SK-N-SH (cell line): Measurements from ENCODE around the gene CHRNA5. TPM values are rescaled to one million over a fixed set of nuclear protein-coding genes. Genes with fewer than 3 reads are reported as not detected.

Source experiments
- CTCF ChIA-PET: fragments of 300-600, 350-600 bp; formaldehyde crosslinking; extraction: SDS; loops from one replicate; lab custom pipeline; 2021; lab: Yijun Ruan, JAX
- POLR2A ChIA-PET: fragments of 350-600 bp; sonication (Branson Sonifier 250); formaldehyde crosslinking; extraction: SDS; loops from one replicate; lab custom pipeline; 2020; ENCODE audit warnings: antibody characterized with exemption, inconsistent platforms; lab: Yijun Ruan, JAX
- DNase-seq: peaks from one replicate; pipeline ENCODE4 v3.0.0; 2012
- H2AFZ ChIP-seq: fragments of 200-600 bp; sonication (generic); 2 replicates; pipeline ENCODE4 v1.8.1; 2016; ENCODE audit warnings: antibody characterized with exemption, mild to moderate bottlenecking, low read depth
- H3F3A ChIP-seq: fragments of 200-600 bp; sonication (generic); replicated peaks from 2 replicates; pipeline ENCODE3; 2016; ENCODE audit warnings: antibody characterized with exemption, mild to moderate bottlenecking; ENCODE audit not compliant: insufficient read depth
- H3K27ac ChIP-seq, 2 experiments: fragments of 200-500 bp in 1 of 2; fragments of 200-600 bp in 1 of 2; sonication (Bioruptor generic) in 1 of 2; sonication (generic), shearing (Covaris generic) in 1 of 2; 2 replicates each; pipeline versions ENCODE4 v1.5.1 to v1.6.1; 2014 to 2016; ENCODE audit warnings: low read depth in 2 of 2, inconsistent platforms in 1 of 2, low read length in 1 of 2, mild to moderate bottlenecking in 1 of 2, mixed read lengths in 1 of 2
- H3K27me3 ChIP-seq: fragments of 200-600 bp; sonication (generic), shearing (Covaris generic); 2 replicates; pipeline ENCODE4 v1.6.1; 2016; ENCODE audit warnings: mixed run types; ENCODE audit not compliant: insufficient read depth
- H3K36me3 ChIP-seq, 2 experiments: fragments of 200-500 bp in 1 of 2; fragments of 200-600 bp in 1 of 2; sonication (Bioruptor generic) in 1 of 2; sonication (generic) in 1 of 2; replicated peaks in 1 of 2; 2 replicates each; pipeline versions ENCODE3 to v1.5.1; 2014 to 2016; ENCODE audit warnings: low read length in 1 of 2, mild to moderate bottlenecking in 1 of 2; ENCODE audit not compliant: insufficient read depth in 2 of 2, control insufficient read depth in 1 of 2
- H3K4me1 ChIP-seq, 2 experiments: fragments of 200-500 bp in 1 of 2; fragments of 200-600 bp in 1 of 2; sonication (Bioruptor generic) in 1 of 2; sonication (generic), shearing (Covaris generic) in 1 of 2; 2 replicates each; pipeline versions ENCODE4 v1.5.1 to v1.6.1; 2014 to 2016; ENCODE audit warnings: low read depth in 1 of 2, low read length in 1 of 2, mixed run types in 1 of 2; ENCODE audit not compliant: insufficient read depth in 2 of 2, control insufficient read depth in 1 of 2
- H3K4me2 ChIP-seq: fragments of 200-600 bp; sonication (generic), shearing (Covaris generic); 2 replicates; pipeline ENCODE4 v1.6.1; 2017; ENCODE audit warnings: mixed run types
- H3K4me3 ChIP-seq, 2 experiments: fragments of 200-500 bp in 1 of 2; fragments of 200-600 bp in 1 of 2; sonication (Bioruptor generic) in 1 of 2; sonication (generic), shearing (Covaris generic) in 1 of 2; 2 replicates each; pipeline versions ENCODE4 v1.5.1 to v1.8.1; 2014 to 2016; ENCODE audit warnings: low read depth in 2 of 2, inconsistent platforms in 1 of 2, low read length in 1 of 2, mild to moderate bottlenecking in 1 of 2, mixed read lengths in 1 of 2, moderate library complexity in 1 of 2
- H3K79me2 ChIP-seq: fragments of 200-600 bp; sonication (generic); 2 replicates; pipeline ENCODE4 v1.8.1; 2017; ENCODE audit warnings: mild to moderate bottlenecking; ENCODE audit not compliant: insufficient read depth
- H3K9ac ChIP-seq: fragments of 200-600 bp; sonication (generic); 2 replicates; pipeline ENCODE4 v1.6.1; 2017; ENCODE audit warnings: mixed run types
- H3K9me2 ChIP-seq: fragments of 200-600 bp; sonication (generic); 2 replicates; pipeline ENCODE4 v1.6.1; 2017; ENCODE audit warnings: mixed run types
- H3K9me3 ChIP-seq: fragments of 200-600 bp; sonication (generic); 2 replicates; pipeline ENCODE4 v1.6.1; 2017; ENCODE audit warnings: mixed run types, mild to moderate bottlenecking, moderate library complexity
- H4K20me1 ChIP-seq: fragments of 200-600 bp; sonication (generic); 2 replicates; pipeline ENCODE4 v1.6.1; 2017; ENCODE audit warnings: mild to moderate bottlenecking, mixed run types; ENCODE audit not compliant: insufficient read depth
- CHD2 ChIP-seq: fragments of 150-350 bp; IDR thresholded peaks from 2 replicates; pipeline ENCODE4 v1.6.1; 2018; ENCODE audit warnings: low read length; ENCODE audit not compliant: partially characterized antibody
- EP300 ChIP-seq, 2 experiments: IDR thresholded peaks; 2 replicates each; pipeline versions ENCODE4 v1.4.0 to v1.6.1; 2012; ENCODE audit warnings: borderline replicate concordance in 1 of 2, low read depth in 1 of 2, low read length in 1 of 2
- FOXM1 ChIP-seq: IDR thresholded peaks from 2 replicates; pipeline ENCODE4 v1.4.0; 2012; ENCODE audit warnings: low read depth, mild to moderate bottlenecking
- GABPA ChIP-seq: IDR thresholded peaks from 2 replicates; pipeline ENCODE4 v1.4.0; 2012; ENCODE audit warnings: low read depth, mild to moderate bottlenecking
- GATA2 ChIP-seq: sonication (generic); formaldehyde crosslinking; IDR thresholded peaks from 2 replicates; pipeline ENCODE4 v1.5.0; 2020; ENCODE audit warnings: mild to moderate bottlenecking, missing genetic modification reagents
- MEF2A ChIP-seq: IDR thresholded peaks from 2 replicates; pipeline ENCODE4 v1.4.0; 2012; ENCODE audit warnings: low read depth, borderline replicate concordance
- MXI1 ChIP-seq: IDR thresholded peaks from 2 replicates; pipeline ENCODE4 v1.6.1; 2012; ENCODE audit warnings: mild to moderate bottlenecking, low read depth, low read length, improper control_type of control experiment
- NRF1 ChIP-seq: IDR thresholded peaks from 2 replicates; pipeline ENCODE4 v1.6.1; 2012; ENCODE audit warnings: low read depth, mild to moderate bottlenecking, low read length
- POLR2AphosphoS5 ChIP-seq: IDR thresholded peaks from 2 replicates; pipeline ENCODE4 v1.6.1; 2012; ENCODE audit warnings: low read depth, low read length
- RAD21 ChIP-seq: IDR thresholded peaks from 2 replicates; pipeline ENCODE4 v1.6.1; 2012; ENCODE audit warnings: mild to moderate bottlenecking, low read length
- RCOR1 ChIP-seq: fragments of 150-350 bp; IDR thresholded peaks from 2 replicates; pipeline ENCODE4 v1.6.1; 2017; ENCODE audit warnings: antibody characterized with exemption, low read length
- RFX5 ChIP-seq: IDR thresholded peaks from 2 replicates; pipeline ENCODE4 v1.6.1; 2012; ENCODE audit warnings: mild to moderate bottlenecking, improper control_type of control experiment, low read length
- SMC3 ChIP-seq: IDR thresholded peaks from 2 replicates; pipeline ENCODE4 v1.6.1; 2012; ENCODE audit warnings: low read depth, low read length, improper control_type of control experiment
- WGBS: methylation state at CpG from one replicate; pipeline ENCODE4 v1.1.6; 2017; ENCODE audit warnings: low lambda C conversion rate; 5-methylcytosine and 5-hydroxymethylcytosine counted together
- polyA plus RNA-seq, 3 experiments: library from polyadenylated mRNA; depleted of rRNA; stranded (reverse); fragments of >200 nt; gene quantifications; 2 replicates each; pipeline ENCODE4 v1.2.3, GENCODE V29; 2012
- TF ChIP-seq, protein P1 (sequence below): fragments of 200-600 bp; sonication (generic); IDR thresholded peaks from 2 replicates; pipeline ENCODE4 v1.6.1; 2017; ENCODE audit warnings: antibody characterized with exemption, mild to moderate bottlenecking, moderate library complexity

Gene CHRNA5
- polyA plus RNA-seq, 1 of the 3 experiments (the other 2 are of a cell fraction) = 5.5 TPM

GRCh38 chr15:78638658-78639314 lies 73.5 kb downstream of the CHRNA5 start:
- Histone ChIP-seq H3K4me2 (no peak overlapping the region), H3K9ac (no peak overlapping the region), H3K36me3 (no peaks in the 10 kb centered on the region), H3K27ac (peak overlapping the region in 1 of 2 experiments; percentile 98; a peak in 2 of 4 replicates), H3K4me3 (peak overlapping the region in 1 of 2 experiments; percentile 40; a peak in 1 of 4 replicates), H3K4me1 (peaks cover 0 to 50% of the 10 kb centered on the region in 2 experiments; a peak in 2 of 4 replicates), H3K27me3 (peaks cover 16% of the 10 kb centered on the region), H3K9me2 (no peaks in the 10 kb centered on the region)
- ChIA-PET POLR2A (interaction anchor here (1.4 to 8.9 kb wide), 10 partner anchors 13 to 112 kb away, joined by 4 to 191 read pairs (median 10); partner anchors contain the start of genes CHRNA3 and CHRNA5), CTCF (interaction anchor here (0.7 to 8.5 kb wide), 37 partner anchors 10 to 331 kb away, joined by 3 to 157 read pairs (median 7); partner anchors contain the start of genes ADAMTS7, CHRNA3 and CHRNA5)
- DNase-seq = peak; percentile 90
- TF ChIP-seq FOXM1 (no peak), SMC3 (peak; percentile 82), GATA2 (CRISPR knock-in tag) (no peak), MXI1 (peak; percentile 62; the same call in 1 of the 2 replicates), RFX5 (0 out of 2 replicates have a peak, but pooled peaks have one; percentile 15), RAD21 (peak; percentile 92), RCOR1 (no peak), CHD2 (peak; percentile 23), EP300 (IDR thresholded peaks at IDR 0.05; ENCODE audit: borderline replicate concordance in 1 of 2, low read depth in 1 of 2, low read length in 1 of 2) (peak in 1 of 2 experiments; percentile 44; a peak in 1 of 4 replicates), GABPA (no peak), MEF2A (no peak)
- TF ChIP-seq, protein P1, sequence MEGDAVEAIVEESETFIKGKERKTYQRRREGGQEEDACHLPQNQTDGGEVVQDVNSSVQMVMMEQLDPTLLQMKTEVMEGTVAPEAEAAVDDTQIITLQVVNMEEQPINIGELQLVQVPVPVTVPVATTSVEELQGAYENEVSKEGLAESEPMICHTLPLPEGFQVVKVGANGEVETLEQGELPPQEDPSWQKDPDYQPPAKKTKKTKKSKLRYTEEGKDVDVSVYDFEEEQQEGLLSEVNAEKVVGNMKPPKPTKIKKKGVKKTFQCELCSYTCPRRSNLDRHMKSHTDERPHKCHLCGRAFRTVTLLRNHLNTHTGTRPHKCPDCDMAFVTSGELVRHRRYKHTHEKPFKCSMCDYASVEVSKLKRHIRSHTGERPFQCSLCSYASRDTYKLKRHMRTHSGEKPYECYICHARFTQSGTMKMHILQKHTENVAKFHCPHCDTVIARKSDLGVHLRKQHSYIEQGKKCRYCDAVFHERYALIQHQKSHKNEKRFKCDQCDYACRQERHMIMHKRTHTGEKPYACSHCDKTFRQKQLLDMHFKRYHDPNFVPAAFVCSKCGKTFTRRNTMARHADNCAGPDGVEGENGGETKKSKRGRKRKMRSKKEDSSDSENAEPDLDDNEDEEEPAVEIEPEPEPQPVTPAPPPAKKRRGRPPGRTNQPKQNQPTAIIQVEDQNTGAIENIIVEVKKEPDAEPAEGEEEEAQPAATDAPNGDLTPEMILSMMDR = peak; percentile 78
- TF ChIP-seq, all 33 proteins: peak for 7
- Histone ChIP-seq H4K20me1 (no peaks in the 10 kb centered on the region), H3F3A (no peaks in the 10 kb centered on the region), H3K79me2 (no peaks in the 10 kb centered on the region), H3K9me3 (no peaks in the 10 kb centered on the region), H2AFZ (no peak overlapping the region)
- 67% methylated on average over 3 of the region's 4 CpGs for WGBS

DNA sequence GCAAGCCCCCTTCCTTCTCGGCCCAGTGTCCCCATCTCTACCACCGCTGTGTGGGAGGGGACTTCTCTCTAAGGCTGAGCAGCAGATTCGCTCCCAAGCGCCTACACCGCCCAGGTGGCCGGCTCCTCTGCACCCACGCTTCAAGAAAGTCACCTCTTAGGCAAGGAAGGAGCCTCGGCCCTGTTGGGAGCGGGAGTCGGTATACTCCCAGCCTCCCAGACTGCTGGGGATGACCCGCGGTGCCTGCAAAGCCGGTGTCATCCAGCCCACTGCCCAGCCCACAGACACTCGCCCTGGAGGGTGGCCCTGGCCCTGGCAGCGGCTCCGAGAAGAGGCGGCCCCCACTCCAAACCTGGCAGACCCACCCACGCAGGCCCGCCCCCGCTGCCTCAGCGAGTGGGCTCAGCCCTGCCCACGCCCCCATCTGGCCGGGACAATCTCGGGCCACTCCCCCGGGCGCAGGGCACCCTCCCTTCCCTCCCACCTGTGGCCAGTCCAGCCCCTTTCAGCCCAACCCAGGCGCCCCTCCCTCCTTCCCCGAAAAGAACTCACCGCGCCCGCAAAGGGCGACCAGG lies 75.3 kb downstream of the CHRNA5 start:
- TF ChIP-seq, protein P1 = no peak
- TF ChIP-seq POLR2AphosphoS5 (no peak), NRF1 (no peak), CHD2 (peak; percentile 6)
- 54% methylated on average over 8 of the region's 32 CpGs for WGBS

More for the DNA sequence above, 75.3 kb downstream of the CHRNA5 start:
- Histone ChIP-seq H3K79me2 (no peaks in the 10 kb centered on the region), H3K9ac (no peak overlapping the region), H3K36me3 (no peaks in the 10 kb centered on the region), H3K4me2 (peak overlapping the region; percentile 87), H3K9me2 (no peaks in the 10 kb centered on the region), H3K4me1 (peaks cover 0 to 50% of the 10 kb centered on the region in 2 experiments; a peak in 2 of 4 replicates), H3K9me3 (no peaks in the 10 kb centered on the region), H3K27ac (peak overlapping the region in 1 of 2 experiments; percentile 98; a peak in 2 of 4 replicates), H3F3A (no peaks in the 10 kb centered on the region), H2AFZ (peak overlapping the region; percentile 82; the same call in 1 of the 2 replicates), H3K27me3 (peaks cover 16% of the 10 kb centered on the region), H4K20me1 (no peaks in the 10 kb centered on the region), H3K4me3 (peak overlapping the region; percentile 54 to 55)
- ChIA-PET CTCF (interaction anchor here (0.5 to 8.5 kb wide), 14 partner anchors 12 to 248 kb away, joined by 3 to 157 read pairs (median 9); partner anchors contain the start of genes ADAMTS7 and CHRNA3), POLR2A (interaction anchor here (1.2 to 8.9 kb wide), 14 partner anchors 12 to 203 kb away, joined by 4 to 191 read pairs (median 12); partner anchors contain the start of genes CHRNA3 and IREB2)
- DNase-seq = peak; percentile 88
